NCI-H2171 treated with DMSO at 0.1 percent for 48 hours (cell line): ENCODE data around the gene ACTA2.

ENCODE experiments used
- DNase-seq: peaks from one replicate; lab custom pipeline; 2025; lab: John Stamatoyannopoulos, UW

The ACTA2 gene

DNA sequence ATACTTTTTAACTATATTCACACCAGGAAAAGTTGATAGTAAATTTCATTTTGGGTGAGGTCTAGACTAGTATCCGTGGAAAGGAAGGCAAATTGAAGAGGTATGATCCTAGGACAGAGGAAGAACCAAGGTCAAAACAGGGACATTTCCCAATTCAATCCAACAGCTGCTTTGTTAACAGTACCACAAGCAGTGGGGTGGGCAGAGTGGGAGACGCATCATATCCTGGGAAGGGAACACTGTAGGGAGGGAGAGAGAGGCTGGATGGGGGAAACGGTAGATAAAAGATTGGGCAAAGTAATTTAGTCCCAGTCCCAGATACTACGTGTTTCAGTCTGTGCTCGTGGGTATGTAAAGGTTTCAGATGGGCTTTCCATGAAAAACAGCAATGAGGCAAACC lies 28.9 kb upstream of the ACTA2 start:
- DNase-seq: no peak

DNA sequence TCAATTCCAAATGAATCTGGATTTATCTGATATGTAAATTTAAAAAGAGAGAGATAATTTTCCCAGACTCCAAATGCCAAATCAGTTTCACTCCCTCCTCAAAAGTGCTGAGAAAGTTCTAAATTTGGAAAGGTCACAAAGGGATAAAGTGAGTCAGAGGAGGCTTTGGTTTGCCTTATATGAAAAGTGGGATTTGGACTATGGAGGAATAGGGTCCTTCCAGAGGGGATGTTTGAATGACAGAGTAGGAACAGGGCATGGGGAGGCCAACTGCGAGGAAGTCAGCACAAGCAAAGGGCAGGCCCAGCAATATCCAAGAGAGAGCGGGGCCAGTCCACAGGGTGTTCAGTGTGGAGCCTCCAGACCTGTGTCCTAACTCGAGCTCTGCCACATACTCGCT lies 28.2 kb upstream of the ACTA2 start:
- no peak for DNase-seq

DNA sequence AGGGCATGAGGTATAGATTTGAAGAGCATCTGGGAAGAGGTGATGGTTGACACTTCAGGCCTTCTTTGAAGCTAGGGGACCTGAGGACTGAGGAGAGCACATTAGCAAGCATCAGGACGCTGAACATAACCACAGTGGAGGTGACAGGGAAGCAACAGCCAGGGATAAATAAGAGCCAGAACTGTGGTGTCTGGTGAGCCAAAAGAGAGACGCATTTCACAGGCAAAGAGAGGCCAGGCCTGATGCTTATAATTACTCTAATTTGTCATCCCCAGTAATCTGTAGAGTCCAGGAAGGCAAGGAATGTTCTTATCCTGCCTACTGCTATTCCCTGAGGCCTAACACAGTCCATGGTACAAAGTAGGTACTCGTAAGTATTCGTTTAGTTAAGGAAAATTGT lies 27.7 kb upstream of the ACTA2 start:
- DNase-seq: no peak

DNA sequence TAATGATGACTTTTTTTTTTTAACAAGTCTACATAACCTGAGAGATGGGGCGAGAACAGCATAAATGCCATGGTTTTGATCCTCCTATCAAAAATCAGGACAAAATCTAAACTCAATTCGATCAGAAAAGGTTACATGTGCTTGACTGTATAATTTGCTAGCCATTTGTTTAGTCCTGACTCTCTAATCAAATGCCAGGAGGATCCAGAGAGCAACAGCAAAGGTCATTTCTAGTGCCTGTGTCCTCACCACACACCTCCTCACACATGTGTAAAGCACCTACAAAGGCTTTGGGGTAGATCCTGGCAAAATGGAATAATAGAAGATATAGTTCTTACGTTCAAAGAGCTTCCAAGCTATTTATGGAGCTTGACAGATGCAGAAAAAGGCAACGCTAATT lies 27.0 kb upstream of the ACTA2 start:
- no peak for DNase-seq

DNA sequence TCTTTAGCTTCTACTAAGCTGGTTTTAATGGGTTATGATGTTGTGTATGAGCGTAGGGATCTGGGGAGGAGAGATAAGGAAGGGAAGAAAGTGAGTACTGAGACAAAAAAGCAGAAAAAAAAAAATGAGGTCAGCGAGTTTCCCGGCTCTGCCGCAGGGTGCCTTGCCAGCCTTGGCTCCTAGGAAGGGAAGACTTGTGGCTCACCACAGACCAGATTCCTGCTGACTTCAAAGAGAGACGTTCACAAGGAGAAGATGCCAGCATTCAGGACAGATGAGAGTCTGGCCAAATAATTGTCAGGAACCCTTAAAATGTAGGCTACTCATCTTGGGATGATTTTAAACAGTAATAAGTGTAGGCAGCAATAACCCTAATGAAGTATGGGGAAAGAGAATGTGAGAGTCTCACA lies 26.6 kb upstream of the ACTA2 start:
- no peak for DNase-seq

DNA sequence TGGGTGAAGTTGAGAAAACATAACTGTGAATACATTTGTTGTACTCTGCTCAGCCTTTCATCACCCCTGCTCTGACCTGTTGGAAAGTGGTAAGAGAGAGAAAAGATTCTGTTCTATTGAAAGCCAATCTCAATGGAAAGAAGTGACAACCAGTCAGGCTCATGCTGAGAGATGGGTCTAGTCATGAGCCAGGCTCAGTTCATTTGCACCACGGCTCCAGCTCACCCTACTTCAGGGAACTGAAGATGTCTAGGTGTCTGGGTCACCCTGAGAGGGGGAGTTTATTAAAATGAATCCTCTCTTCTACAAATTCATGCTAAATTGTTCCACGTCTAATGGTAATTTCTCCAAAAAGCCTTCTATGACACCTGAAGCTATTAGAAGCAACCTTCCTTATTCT lies 25.9 kb upstream of the ACTA2 start:
- DNase-seq: no peak

DNA sequence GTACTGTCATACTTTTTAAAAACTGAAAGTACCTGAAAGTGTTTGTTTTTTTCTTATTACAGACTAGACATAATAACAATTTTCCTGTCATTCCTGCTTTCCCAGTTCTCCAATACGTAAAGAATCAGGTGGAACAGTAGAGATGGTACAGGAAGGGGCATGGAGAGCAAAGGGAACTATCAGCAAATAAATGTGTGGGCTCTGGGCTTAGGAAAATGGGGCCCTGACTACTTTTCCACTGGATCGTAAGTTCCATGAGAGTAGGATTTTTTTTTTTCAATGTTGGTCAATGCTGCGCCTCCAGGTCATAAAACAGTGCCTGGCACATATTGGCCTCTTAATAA lies 22.8 kb upstream of the ACTA2 start:
- no peak for DNase-seq

DNA sequence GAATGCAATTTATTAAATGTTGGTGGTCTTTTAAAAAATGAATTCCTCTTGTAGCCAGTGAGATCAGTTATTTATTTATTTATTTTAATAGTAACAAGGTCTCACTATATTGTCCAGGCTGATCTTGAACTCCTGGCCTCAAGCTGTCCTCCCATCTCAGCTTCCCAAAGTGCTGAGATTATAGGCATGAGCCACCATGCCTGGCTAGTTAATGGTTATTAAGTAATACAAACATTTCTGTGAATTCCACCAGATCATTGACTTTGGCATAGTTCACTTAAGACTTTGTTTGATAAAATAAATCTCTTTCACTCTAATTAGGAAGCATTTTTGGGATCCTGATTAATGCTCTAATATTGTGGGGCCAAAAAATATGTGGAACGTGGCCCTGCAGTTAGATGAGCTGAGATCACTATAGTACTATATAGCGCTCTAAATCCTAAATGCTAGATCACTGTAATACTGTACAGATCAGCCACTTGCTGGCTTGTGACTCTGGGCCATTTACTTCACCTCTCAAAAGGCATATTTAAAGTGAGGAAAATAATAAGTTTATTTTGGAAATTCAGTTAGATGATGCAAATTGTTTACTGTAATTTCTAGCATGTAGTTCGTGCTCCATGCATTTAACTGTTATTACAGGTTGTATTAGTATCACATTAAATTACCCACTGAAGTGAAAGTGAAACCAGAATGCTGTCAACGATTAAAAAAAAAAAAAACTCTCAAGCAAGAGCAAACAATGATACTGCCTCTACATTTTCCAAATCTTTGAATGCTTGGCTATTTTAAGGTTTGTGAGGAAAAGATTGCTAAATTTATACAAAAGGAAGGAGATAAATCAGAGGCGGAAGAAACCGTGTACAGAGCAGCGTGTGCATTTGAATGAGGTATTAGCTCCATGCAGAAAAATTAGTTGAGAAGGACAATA lies 22.1 kb upstream of the ACTA2 start:
- DNase-seq: no peak

DNA sequence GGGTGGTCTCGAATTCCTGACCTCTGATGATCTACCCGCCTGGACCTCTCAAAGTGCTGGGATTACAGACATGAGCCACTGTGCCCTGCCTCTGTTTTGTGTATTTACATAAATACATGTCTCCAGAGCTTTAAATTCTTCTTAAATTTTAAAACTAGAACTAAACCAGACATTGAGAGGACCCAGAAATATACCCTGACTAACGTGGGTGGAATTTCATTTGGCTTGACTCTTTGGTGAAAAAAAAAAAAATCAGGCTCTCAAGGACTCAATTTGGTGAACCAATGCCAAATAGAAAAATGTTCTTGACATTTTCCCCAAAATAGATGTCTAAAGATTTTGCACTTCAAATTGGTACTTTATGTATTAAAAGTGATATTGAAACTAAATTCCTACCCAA lies 21.4 kb upstream of the ACTA2 start:
- DNase-seq: no peak

DNA sequence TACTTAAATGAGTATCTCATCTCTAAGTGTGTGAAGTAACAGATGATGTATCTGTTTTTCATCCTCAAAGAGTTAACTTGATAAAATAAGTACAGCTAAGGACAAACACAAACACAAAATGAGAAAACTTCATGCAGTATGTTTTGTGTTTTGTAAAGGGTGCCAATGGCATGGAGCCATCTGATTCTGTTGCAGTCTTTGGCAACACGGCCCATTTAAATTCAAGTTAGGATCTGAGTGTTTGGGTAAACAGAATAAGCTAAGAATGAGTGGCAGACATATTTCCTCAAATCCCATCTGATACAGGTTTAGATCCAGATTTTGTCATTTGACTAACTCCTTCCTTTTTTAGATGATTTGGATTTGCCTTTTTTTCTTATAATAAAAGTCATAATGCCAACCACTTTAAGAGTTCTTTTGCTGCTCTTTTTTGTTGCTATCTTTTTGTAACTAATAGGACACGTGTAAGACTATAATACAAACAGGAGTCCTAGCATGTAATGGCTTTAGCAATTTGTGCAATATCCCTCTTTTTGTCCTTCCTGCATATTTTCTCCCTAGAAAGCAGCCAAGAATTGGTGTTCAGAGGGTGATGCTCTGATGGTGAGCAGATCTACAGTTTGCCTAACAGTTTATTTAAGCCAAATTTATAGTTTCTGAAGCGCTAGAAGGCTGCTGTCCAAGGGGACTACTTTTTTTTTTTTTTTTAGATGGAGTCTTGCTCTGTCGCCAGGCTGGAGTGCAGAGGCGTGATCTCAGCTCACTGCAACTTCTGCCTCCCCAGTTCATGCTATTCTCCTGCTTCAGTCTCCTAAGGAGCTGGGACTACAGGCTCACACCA lies 18.9 kb upstream of the ACTA2 start:
- no peak for DNase-seq

DNA sequence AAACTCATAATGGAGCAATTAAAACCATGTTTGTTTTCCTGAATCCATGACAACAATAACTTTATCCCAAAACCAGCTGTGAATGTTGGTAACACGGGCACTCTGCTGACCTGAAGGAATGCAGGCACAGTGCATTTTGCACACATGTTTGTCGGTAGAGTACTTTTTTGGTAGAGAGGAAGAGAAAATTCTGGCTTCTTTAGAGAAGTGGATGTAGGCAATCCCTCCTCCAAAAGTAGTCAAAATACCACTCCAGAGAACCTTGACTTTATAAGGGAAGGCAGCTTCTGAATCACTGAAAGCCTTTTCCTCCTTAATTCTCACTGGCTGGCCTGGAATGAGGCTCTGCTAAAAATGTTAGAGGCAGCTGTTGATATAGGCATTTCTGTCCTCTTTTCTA lies 15.8 kb upstream of the ACTA2 start:
- DNase-seq: no peak

DNA sequence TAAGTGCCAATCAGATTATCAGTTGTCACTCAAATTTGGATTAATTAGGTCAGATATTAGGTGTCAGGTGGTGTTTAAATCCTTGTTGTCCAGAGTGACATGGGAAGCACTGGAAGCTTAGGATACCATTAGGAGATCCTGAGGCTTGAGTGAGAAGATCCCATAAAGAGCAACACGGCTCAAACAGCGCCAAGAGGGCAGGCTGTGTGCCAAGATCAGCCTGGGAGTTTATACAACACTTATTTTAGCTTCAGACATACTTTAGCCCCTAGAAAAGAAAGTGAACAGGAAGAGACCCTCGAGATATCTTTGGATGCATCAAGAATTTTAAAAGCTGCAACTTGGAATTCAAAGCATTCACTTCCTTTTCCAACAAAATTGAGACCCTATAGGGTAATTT lies 14.2 kb upstream of the ACTA2 start:
- no peak for DNase-seq

DNA sequence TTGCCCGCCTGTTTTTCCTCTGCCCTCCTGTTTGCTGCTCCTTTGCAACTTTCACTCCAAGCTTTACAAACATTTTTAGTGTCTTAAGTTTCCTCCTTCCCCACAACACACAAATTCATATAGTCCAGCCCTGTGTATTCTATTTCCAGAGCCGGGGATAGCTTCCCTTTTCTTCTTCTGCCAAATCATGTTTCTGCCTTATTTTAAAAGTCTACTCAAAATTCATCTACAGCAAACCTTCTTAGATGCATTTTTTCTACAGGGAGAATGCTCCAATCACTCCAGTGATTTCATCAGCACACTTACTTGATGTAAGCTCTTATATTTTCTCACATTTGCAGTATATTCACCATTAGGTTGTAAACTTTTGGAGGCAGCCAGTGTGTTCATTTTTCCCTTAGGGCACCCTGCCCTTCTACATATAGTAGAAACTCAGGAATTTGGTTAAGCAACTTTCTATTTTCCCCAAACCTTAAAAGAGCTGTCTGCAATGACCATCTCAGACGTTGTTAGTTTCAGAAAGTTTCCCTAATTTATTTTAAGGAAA lies 12.4 kb upstream of the ACTA2 start:
- no peak for DNase-seq

DNA sequence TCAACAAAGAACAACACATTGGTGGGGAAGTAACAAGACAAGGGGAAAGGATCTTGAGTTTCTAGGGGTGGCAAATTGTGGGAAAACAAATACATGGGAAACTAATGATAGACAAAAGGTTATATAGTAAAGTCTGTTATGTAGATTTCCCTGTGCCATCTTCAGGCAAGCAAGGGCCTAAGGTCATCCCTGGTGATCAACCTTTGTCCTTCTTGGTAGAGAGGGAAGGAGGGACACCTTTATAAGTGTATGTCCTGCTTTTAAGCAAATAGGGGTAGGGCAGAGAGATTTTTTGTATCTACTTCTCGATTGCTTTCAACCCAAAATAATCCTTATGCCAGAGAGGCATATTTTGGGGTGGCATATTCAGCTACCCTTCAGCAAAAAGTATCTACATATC lies 11.8 kb upstream of the ACTA2 start:
- no peak for DNase-seq

DNA sequence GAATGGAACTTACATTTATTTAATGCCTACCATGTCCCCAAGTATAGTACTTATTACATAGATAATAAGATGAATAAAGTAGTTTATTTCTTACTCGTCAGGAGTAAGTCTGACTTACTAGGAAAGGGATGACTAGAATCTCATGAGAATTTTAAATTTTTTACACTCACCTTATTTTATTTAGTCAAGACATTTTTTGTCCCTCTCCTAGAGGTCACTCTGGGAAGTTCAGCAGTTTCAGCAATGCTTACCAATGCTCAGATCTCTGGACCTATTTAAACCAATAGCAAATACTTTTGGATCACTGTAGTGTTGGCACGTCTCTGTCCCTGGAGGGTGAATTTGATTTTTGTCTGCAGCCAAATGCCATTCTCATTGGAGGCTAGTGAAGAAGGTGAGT lies 10.7 kb upstream of the ACTA2 start:
- no peak for DNase-seq

DNA sequence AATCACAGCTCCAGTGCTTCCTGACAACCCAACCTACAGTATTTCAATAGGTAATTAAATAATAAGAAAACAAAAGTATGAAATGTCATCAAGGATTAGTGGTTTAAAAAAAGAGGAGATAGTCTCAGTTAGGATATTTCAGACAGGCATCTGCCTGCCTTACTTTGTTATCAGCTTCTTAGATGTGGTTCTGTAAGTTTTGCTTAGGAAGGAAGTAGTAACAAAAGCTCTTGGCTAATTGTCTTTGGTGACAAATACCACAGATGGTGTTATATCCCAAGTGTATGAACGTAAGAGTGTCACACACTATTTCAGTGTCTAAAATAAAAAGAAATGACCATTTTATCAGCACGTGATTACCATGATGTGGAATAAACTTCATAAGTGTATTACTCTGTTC lies 9.8 kb upstream of the ACTA2 start:
- no peak for DNase-seq

DNA sequence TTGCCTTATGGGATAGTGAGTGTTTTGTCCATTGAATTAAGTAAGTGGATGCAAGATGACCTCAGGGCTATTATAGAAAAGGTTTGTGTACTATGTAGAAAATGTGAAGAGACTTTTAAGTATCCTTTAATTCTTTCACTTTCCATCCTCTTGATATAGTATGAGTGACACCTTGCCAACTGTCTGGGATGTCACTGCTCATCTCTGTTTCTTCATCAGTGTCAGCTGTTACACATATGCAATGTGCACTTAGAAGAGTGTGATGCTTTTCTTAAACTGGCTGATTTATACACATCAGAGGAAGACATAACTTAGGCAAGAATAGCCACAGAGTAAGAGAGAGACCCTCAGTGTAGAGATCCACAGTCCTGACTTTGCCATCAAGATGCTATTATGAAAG lies 8.7 kb upstream of the ACTA2 start:
- no peak for DNase-seq

DNA sequence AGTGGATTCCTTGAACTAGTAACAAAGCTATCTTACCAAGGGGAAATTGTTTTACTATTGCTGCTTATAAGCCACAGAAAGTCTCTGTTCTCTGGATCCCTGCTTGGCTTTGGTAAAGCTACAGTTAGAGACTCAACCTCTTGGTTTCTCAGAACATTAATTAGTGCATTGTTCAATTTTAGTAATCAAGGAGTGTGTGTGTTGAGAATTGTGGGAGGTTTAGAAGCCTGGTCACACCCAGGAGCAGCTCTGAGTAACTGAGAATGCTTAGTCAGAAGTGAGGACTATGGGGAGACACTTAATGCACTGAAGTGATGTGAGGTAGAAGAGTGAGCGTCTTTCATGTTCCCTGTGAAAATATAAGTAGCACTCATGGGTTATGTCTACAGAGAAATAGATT lies 8.2 kb upstream of the ACTA2 start:
- no peak for DNase-seq

DNA sequence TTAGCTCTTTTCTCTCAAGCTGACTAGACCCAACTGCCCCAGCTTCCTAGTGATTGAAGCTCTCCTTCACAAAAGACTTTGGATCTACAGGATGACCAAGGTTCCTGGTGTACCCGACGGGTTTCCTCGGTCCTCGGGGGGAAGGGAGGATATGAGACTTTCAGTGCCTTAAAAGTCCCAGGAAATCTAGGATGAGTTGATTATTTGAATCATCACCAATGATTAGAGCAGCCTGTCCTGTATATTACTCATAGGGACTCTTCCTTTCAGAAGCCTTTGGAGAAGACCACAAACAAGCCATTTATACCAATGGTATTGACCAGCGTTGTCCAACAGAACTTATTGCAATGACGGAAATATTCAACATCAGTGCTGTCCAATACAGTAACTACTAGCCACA lies 6.1 kb upstream of the ACTA2 start:
- no peak for DNase-seq

DNA sequence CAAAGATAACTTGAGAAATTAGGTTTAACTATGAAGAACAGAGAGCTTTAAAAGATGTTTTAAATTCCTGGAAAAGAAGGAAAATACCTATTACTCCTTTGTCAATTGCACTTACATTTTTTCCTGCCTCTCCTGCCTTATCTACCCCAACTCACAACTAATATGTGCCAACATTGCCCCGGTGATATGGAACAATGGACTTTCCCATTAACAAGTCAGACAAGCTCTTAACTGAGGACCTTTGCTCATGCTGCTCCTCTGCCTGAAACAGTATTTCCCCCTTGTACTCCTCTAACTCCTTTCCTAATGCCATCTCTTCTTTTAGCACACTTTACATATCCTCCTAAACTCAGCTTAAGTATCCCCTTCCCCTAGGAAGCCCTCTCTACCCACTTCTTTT lies 4.8 kb upstream of the ACTA2 start:
- no peak for DNase-seq

DNA sequence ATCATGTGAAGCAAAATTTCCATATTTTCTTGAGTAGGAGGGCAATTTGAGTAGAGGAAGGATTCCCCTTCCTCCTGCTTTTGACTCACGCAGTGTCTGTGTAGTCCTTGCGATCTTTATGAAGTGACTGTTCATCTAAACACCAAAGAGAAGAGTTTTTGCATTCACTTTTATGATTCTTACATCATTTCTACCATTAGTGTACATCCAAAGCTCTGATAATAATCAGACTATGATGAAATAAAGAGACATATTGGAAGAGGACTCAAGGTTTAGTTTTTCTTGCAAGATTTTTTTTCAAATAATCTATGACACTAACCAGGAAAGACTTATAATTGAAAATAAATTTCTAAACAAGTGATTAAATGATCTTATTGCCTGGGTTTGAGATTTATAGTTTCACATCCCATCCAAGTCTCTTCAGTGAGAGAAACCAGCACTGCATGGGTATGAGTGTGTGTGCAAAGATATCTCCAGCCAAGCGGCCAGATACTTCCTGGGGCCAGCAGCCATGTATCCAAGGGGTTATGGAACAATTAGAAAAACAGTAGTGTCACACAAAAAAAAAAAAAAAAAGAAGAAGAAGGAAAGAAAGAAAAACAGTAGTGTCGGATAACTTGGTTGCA lies 2.0 kb upstream of the ACTA2 start:
- no peak for DNase-seq

DNA sequence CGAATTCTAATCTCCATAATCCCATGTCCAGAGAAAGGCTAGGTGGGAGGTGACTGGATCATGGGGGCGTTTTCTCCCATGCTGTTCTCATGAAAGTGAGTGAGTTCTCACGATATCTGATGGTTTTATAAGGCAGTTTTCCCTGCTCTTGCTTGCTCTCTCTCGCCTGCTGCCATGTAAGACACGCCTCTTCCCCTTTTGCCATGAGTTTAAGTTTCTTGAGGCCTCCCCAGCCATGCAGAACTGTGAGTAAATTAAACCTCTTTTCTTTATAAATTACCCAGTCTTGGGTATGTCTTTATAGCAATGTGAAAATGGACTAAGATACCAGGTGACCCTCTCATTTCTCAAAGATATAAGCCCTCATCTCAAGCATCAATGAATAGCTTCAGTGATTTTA lies 1.1 kb upstream of the ACTA2 start:
- DNase-seq: no peak
